Mesenchymal stem cell (in vitro differentiated cells and primary cell): ENCODE data around the gene PTCD2.
A peak's percentile ranks its signal among the peaks of the same experiment; 100 is the strongest.

ENCODE experiments used
- DNase-seq: peaks from one replicate; pipeline ENCODE4 v3.0.0-alpha.2; 2013
- H2AFZ ChIP-seq: one replicate; pipeline ENCODE4 v1.6.1; 2013; ENCODE audit warnings: low read depth, mild to moderate bottlenecking, control low read depth, inconsistent platforms, low read length, moderate library complexity
- H2AK5ac ChIP-seq: 2 replicates; pipeline ENCODE4 v1.6.1; 2013; ENCODE audit warnings: low read length, moderate library complexity, mild to moderate bottlenecking, inconsistent platforms; ENCODE audit not compliant: severe bottlenecking
- H2BK120ac ChIP-seq: one replicate; pipeline ENCODE4 v1.6.1; 2013; ENCODE audit warnings: low read depth, mild to moderate bottlenecking, inconsistent platforms, low read length, moderate library complexity
- H2BK12ac ChIP-seq, 2 experiments: one replicate each; pipeline ENCODE4 v1.6.1; 2013; ENCODE audit warnings: inconsistent platforms in 2 of 2, low read length in 2 of 2, mild to moderate bottlenecking in 2 of 2, moderate library complexity in 2 of 2, control low read depth in 1 of 2
- H2BK15ac ChIP-seq: one replicate; pipeline ENCODE4 v1.6.1; 2013; ENCODE audit warnings: mild to moderate bottlenecking, low read depth, inconsistent platforms; ENCODE audit not compliant: poor library complexity, severe bottlenecking
- H2BK5ac ChIP-seq: 2 replicates; pipeline ENCODE4 v1.6.1; 2013; ENCODE audit warnings: low read depth, mild to moderate bottlenecking, low read length, control low read depth, inconsistent platforms; ENCODE audit not compliant: poor library complexity, severe bottlenecking
- H3K14ac ChIP-seq, 2 experiments: one replicate each; pipeline ENCODE4 v1.6.1; 2013; ENCODE audit warnings: inconsistent platforms in 2 of 2, low read length in 2 of 2, control low read depth in 1 of 2, mild to moderate bottlenecking in 1 of 2, moderate library complexity in 1 of 2
- H3K18ac ChIP-seq, 2 experiments: one replicate each; pipeline ENCODE4 v1.6.1; 2013; ENCODE audit warnings: inconsistent platforms in 2 of 2, low read length in 2 of 2, control low read depth in 1 of 2, low read depth in 1 of 2, mild to moderate bottlenecking in 1 of 2
- H3K23ac ChIP-seq, 2 experiments: one replicate each; pipeline ENCODE4 v1.6.1; 2013; ENCODE audit warnings: inconsistent platforms in 2 of 2, low read length in 2 of 2, mild to moderate bottlenecking in 2 of 2, moderate library complexity in 2 of 2, control low read depth in 1 of 2
- H3K27ac ChIP-seq: 2 replicates; pipeline ENCODE4 v1.5.1; 2013; ENCODE audit warnings: mild to moderate bottlenecking, moderate library complexity, low read length, control low read depth, inconsistent platforms; ENCODE audit not compliant: poor library complexity, severe bottlenecking
- H3K27me3 ChIP-seq, 2 experiments: 2 replicates each; pipeline versions ENCODE4 v1.6.1 to v1.7.0; 2013; ENCODE audit warnings: low read length in 2 of 2, mild to moderate bottlenecking in 2 of 2, moderate library complexity in 2 of 2, control low read depth in 1 of 2, inconsistent platforms in 1 of 2; ENCODE audit not compliant: control insufficient read depth in 1 of 2, insufficient read depth in 1 of 2
- H3K36me3 ChIP-seq, 2 experiments: 2 replicates each; pipeline versions ENCODE4 v1.6.1 to v1.7.0; 2013; ENCODE audit warnings: low read length in 2 of 2, control low read depth in 1 of 2, inconsistent platforms in 1 of 2, low read depth in 1 of 2, mild to moderate bottlenecking in 1 of 2; ENCODE audit not compliant: insufficient read depth in 2 of 2, control insufficient read depth in 1 of 2
- H3K4ac ChIP-seq, 2 experiments: one replicate each; pipeline ENCODE4 v1.6.1; 2013; ENCODE audit warnings: inconsistent platforms in 2 of 2, low read length in 2 of 2, mild to moderate bottlenecking in 2 of 2, moderate library complexity in 2 of 2, control low read depth in 1 of 2, low read depth in 1 of 2
- H3K4me1 ChIP-seq: 2 replicates; pipeline ENCODE4 v1.6.1; 2013; ENCODE audit warnings: low read depth, low read length, control low read depth; ENCODE audit not compliant: control insufficient read depth, insufficient read depth
- H3K4me2 ChIP-seq: 2 replicates; pipeline ENCODE4 v1.6.1; 2013; ENCODE audit warnings: low read length, mild to moderate bottlenecking, inconsistent platforms; ENCODE audit not compliant: poor library complexity, severe bottlenecking
- H3K4me3 ChIP-seq, 2 experiments: 2 replicates each; pipeline versions ENCODE4 v1.5.1 to v1.7.0; 2013; ENCODE audit warnings: low read length in 2 of 2, mild to moderate bottlenecking in 2 of 2, control low read depth in 1 of 2, low read depth in 1 of 2; ENCODE audit not compliant: insufficient read depth in 1 of 2
- H3K79me1 ChIP-seq: replicated peaks from 2 replicates; pipeline ENCODE4 v1.6.1; 2013; ENCODE audit warnings: mild to moderate bottlenecking, control low read depth, low read length, inconsistent platforms; ENCODE audit not compliant: poor library complexity, severe bottlenecking
- H3K9ac ChIP-seq: 2 replicates; pipeline ENCODE4 v1.7.0; 2013; ENCODE audit warnings: mild to moderate bottlenecking, low read length, moderate library complexity
- H3K9me3 ChIP-seq: 2 replicates; pipeline ENCODE4 v1.7.0; 2013; ENCODE audit warnings: mild to moderate bottlenecking, low read length; ENCODE audit not compliant: control insufficient read depth
- H4K8ac ChIP-seq: one replicate; pipeline ENCODE4 v1.6.1; 2013; ENCODE audit warnings: inconsistent platforms, mild to moderate bottlenecking, low read length, moderate library complexity
- H4K91ac ChIP-seq: one replicate; pipeline ENCODE4 v1.6.1; 2013; ENCODE audit warnings: mild to moderate bottlenecking, low read length, inconsistent platforms
- WGBS: methylation state at CpG from one replicate; pipeline ENCODE4 v1.1.7; 2013; ENCODE audit warnings: mixed read lengths; 5-methylcytosine and 5-hydroxymethylcytosine counted together

PTCD2 gene

GRCh38 chr5:72301557-72301956 lies 18.6 kb upstream of the PTCD2 start:
- peak overlapping the region; percentile 14 for H2AFZ ChIP-seq
- H3K23ac ChIP-seq, result no peak overlapping the region
- no peak overlapping the region for H2BK120ac ChIP-seq
- H3K27ac ChIP-seq, result no peak overlapping the region
- H3K14ac ChIP-seq, result no peak overlapping the region
- H3K4me1 ChIP-seq, result peaks cover 2% of the 10 kb centered on the region
- WGBS, result 95% methylated on average over 6 of the region's 6 CpGs
- peaks cover 3 to 17% of the 10 kb centered on the region in 2 experiments for H3K36me3 ChIP-seq
- no peak overlapping the region for H2BK15ac ChIP-seq
- H3K4ac ChIP-seq, result no peak overlapping the region
- no peaks in the 10 kb centered on the region for H3K27me3 ChIP-seq
- DNase-seq, result no peak
- H3K79me1 ChIP-seq, result peaks cover 22% of the 10 kb centered on the region
- H4K8ac ChIP-seq, result no peak overlapping the region
- no peak overlapping the region for H2AK5ac ChIP-seq
- no peak overlapping the region for H4K91ac ChIP-seq
- no peak overlapping the region for H2BK5ac ChIP-seq
- H3K18ac ChIP-seq, result peak overlapping the region in 1 of 2 experiments; percentile 9
- H3K9ac ChIP-seq, result peak overlapping the region; percentile 17
- H3K4me2 ChIP-seq, result no peak overlapping the region
- no peak overlapping the region for H3K4me3 ChIP-seq
- H3K9me3 ChIP-seq, result no peaks in the 10 kb centered on the region
- no peak overlapping the region for H2BK12ac ChIP-seq

- peaks cover 2% of the 10 kb centered on the region for H3K4me1 ChIP-seq
- H2BK15ac ChIP-seq, result no peak overlapping the region
- H3K9me3 ChIP-seq, result no peaks in the 10 kb centered on the region
- H3K36me3 ChIP-seq, result peaks cover 3 to 11% of the 10 kb centered on the region in 2 experiments
- no peak overlapping the region for H3K18ac ChIP-seq
- H3K4ac ChIP-seq, result no peak overlapping the region
- no peak overlapping the region for H3K4me2 ChIP-seq
- no peak overlapping the region for H3K4me3 ChIP-seq
- H2BK120ac ChIP-seq, result no peak overlapping the region
- no peak overlapping the region for H2AFZ ChIP-seq
- no peaks in the 10 kb centered on the region for H3K27me3 ChIP-seq
- H3K27ac ChIP-seq, result no peak overlapping the region
- H4K8ac ChIP-seq, result no peak overlapping the region
- H2AK5ac ChIP-seq, result no peak overlapping the region
- H3K23ac ChIP-seq, result no peak overlapping the region
- 58% methylated on average over 3 of the region's 3 CpGs for whole genome bisulfite sequencing
- DNase-seq, result no peak
- H3K79me1 ChIP-seq, result peaks cover 22% of the 10 kb centered on the region
- H4K91ac ChIP-seq, result no peak overlapping the region
- H3K14ac ChIP-seq, result no peak overlapping the region
- no peak overlapping the region for H2BK5ac ChIP-seq
- no peak overlapping the region for H2BK12ac ChIP-seq
- no peak overlapping the region for H3K9ac ChIP-seq
These were observed 18.0 kb upstream of the PTCD2 start for GRCh38 chr5:72302171-72302570.

GRCh38 chr5:72305194-72306142 lies 14.7 kb upstream of the PTCD2 start:
- no peak overlapping the region for H2BK120ac ChIP-seq
- peaks cover 20% of the 10 kb centered on the region for H3K79me1 ChIP-seq
- H3K23ac ChIP-seq, result no peak overlapping the region
- no peak overlapping the region for H3K18ac ChIP-seq
- H3K4me3 ChIP-seq, result no peak overlapping the region
- H3K36me3 ChIP-seq, result peaks cover 7 to 21% of the 10 kb centered on the region in 2 experiments
- H3K4me2 ChIP-seq, result no peak overlapping the region
- H2BK15ac ChIP-seq, result no peak overlapping the region
- DNase-seq, result no peak
- no peak overlapping the region for H2AK5ac ChIP-seq
- peak overlapping the region in 1 of 2 experiments; percentile 61 for H3K4ac ChIP-seq
- H2AFZ ChIP-seq, result no peak overlapping the region
- no peak overlapping the region for H3K14ac ChIP-seq
- H3K9ac ChIP-seq, result no peak overlapping the region
- H3K4me1 ChIP-seq, result peaks cover 3% of the 10 kb centered on the region
- no peak overlapping the region for H4K91ac ChIP-seq
- no peaks in the 10 kb centered on the region for H3K27me3 ChIP-seq
- WGBS, result 100% methylated on average over 2 of the region's 2 CpGs
- no peak overlapping the region for H3K27ac ChIP-seq
- no peak overlapping the region for H2BK12ac ChIP-seq
- H4K8ac ChIP-seq, result no peak overlapping the region
- H3K9me3 ChIP-seq, result no peaks in the 10 kb centered on the region
- no peak overlapping the region for H2BK5ac ChIP-seq

GRCh38 chr5:72307573-72307967 lies 12.6 kb upstream of the PTCD2 start:
- Histone ChIP-seq H3K27me3 (no peaks in the 10 kb centered on the region), H3K18ac (peak overlapping the region; percentile 85 to 97), H2AFZ (no peak overlapping the region), H3K4me3 (peak overlapping the region; percentile 87 to 89), H3K4me2 (peak overlapping the region; percentile 76), H3K4me1 (peaks cover 1% of the 10 kb centered on the region), H3K23ac (no peak overlapping the region), H2AK5ac (no peak overlapping the region), H3K9me3 (no peaks in the 10 kb centered on the region), H3K4ac (peak overlapping the region in 1 of 2 experiments; percentile 19), H3K27ac (peak overlapping the region; percentile 97), H3K9ac (peak overlapping the region; percentile 97), H2BK5ac (no peak overlapping the region), H2BK12ac (no peak overlapping the region), H3K14ac (no peak overlapping the region), H3K36me3 (peaks cover 11 to 32% of the 10 kb centered on the region in 2 experiments), H2BK120ac (peak overlapping the region; percentile 34), H4K8ac (no peak overlapping the region), H4K91ac (no peak overlapping the region), H2BK15ac (no peak overlapping the region), H3K79me1 (peaks cover 19% of the 10 kb centered on the region)
- 36% methylated on average over 6 of the region's 8 CpGs for WGBS
- DNase-seq, result no peak
